Measurements from ENCODE around the gene INPP4A.

The INPP4A gene

GRCh38 chr2:98572676-98573075, 128.0 kb downstream of the INPP4A start:
- H3K4ac ChIP-seq (ENCODE audit: low read length), result no peak overlapping the region
- no peak overlapping the region for H3K4me2 ChIP-seq (ENCODE audit: insufficient read depth, low read length, poor library complexity, severe bottlenecking)
- no peak overlapping the region for H4K91ac ChIP-seq (ENCODE audit: low read depth, low read length, poor library complexity)
- H2BK12ac ChIP-seq (ENCODE audit: low read length), result no peak overlapping the region
- H2AK5ac ChIP-seq (ENCODE audit: low read depth, low read length), result no peak overlapping the region
- no peak overlapping the region for H2AFZ ChIP-seq (ENCODE audit: low read length)
- H3K9me3 ChIP-seq (replicated peaks in 1 of 2; ENCODE audit: control insufficient read depth in 2 of 2, insufficient read depth in 1 of 2, low read depth in 1 of 2, low read length in 2 of 2), result no peaks in the 10 kb centered on the region
- no peaks in the 10 kb centered on the region for H3K4me1 ChIP-seq (ENCODE audit: control insufficient read depth in 2 of 2, insufficient read depth in 1 of 2, low read depth in 1 of 2, low read length in 2 of 2)
- WGBS, 2 donors (ENCODE audit: extremely low coverage in 2 of 2, insufficient read length in 2 of 2, insufficient replicate concordance in 1 of 2), result no CpG with 5 or more reads among the region's 15 CpGs
- DNase-seq (ENCODE audit: low spot score), result no peak
- H3K79me1 ChIP-seq (ENCODE audit: low read depth, low read length), result no peaks in the 10 kb centered on the region
- H4K8ac ChIP-seq (ENCODE audit: low read depth, low read length), result no peak overlapping the region
- no peak overlapping the region for H3K4me3 ChIP-seq (ENCODE audit: low read length in 2 of 2)
- H3K18ac ChIP-seq (ENCODE audit: low read length), result no peak overlapping the region
- no peak overlapping the region for H3K14ac ChIP-seq (ENCODE audit: low read length)
- no peaks in the 10 kb centered on the region for H3K27me3 ChIP-seq (ENCODE audit: control insufficient read depth in 3 of 3, insufficient read depth in 3 of 3, low read depth in 1 of 3, low read length in 3 of 3)
- no peak overlapping the region for H2BK5ac ChIP-seq (ENCODE audit: low read length)
- no peak overlapping the region for H2BK15ac ChIP-seq (ENCODE audit: low read length)
- no peak overlapping the region for H3K23ac ChIP-seq (ENCODE audit: low read depth, low read length, poor library complexity)
- H3K27ac ChIP-seq (replicated peaks; ENCODE audit: low read length), result no peak overlapping the region
- H3K36me3 ChIP-seq (replicated peaks in 1 of 2; ENCODE audit: control insufficient read depth in 2 of 2, insufficient read depth in 2 of 2, low read length in 2 of 2), result peaks cover 28 to 89% of the 10 kb centered on the region in 2 donors
- H3K9ac ChIP-seq (ENCODE audit: low read depth, low read length, poor library complexity), result no peak overlapping the region
- H2BK120ac ChIP-seq (ENCODE audit: low read depth, low read length), result no peak overlapping the region

GRCh38 chr2:98573426-98573825, 128.8 kb downstream of the INPP4A start:
- Histone ChIP-seq H3K4me2 (ENCODE audit: insufficient read depth, low read length, poor library complexity, severe bottlenecking) (no peak overlapping the region), H3K18ac (ENCODE audit: low read length) (no peak overlapping the region), H2BK5ac (ENCODE audit: low read length) (no peak overlapping the region), H4K8ac (ENCODE audit: low read depth, low read length) (no peak overlapping the region), H3K23ac (ENCODE audit: low read depth, low read length, poor library complexity) (peak overlapping the region; percentile 40), H3K27me3 (ENCODE audit: control insufficient read depth in 3 of 3, insufficient read depth in 3 of 3, low read depth in 1 of 3, low read length in 3 of 3) (no peaks in the 10 kb centered on the region), H3K9me3 (replicated peaks in 1 of 2; ENCODE audit: control insufficient read depth in 2 of 2, insufficient read depth in 1 of 2, low read depth in 1 of 2, low read length in 2 of 2) (no peaks in the 10 kb centered on the region), H2BK120ac (ENCODE audit: low read depth, low read length) (no peak overlapping the region), H3K9ac (ENCODE audit: low read depth, low read length, poor library complexity) (peak overlapping the region; percentile 25), H4K91ac (ENCODE audit: low read depth, low read length, poor library complexity) (no peak overlapping the region), H3K14ac (ENCODE audit: low read length) (no peak overlapping the region), H3K4me3 (ENCODE audit: low read length in 2 of 2) (no peak overlapping the region), H2BK15ac (ENCODE audit: low read length) (no peak overlapping the region), H3K4ac (ENCODE audit: low read length) (no peak overlapping the region), H2BK12ac (ENCODE audit: low read length) (no peak overlapping the region), H2AK5ac (ENCODE audit: low read depth, low read length) (no peak overlapping the region), H3K79me1 (ENCODE audit: low read depth, low read length) (no peaks in the 10 kb centered on the region), H3K4me1 (ENCODE audit: control insufficient read depth in 2 of 2, insufficient read depth in 1 of 2, low read depth in 1 of 2, low read length in 2 of 2) (no peaks in the 10 kb centered on the region), H3K27ac (replicated peaks; ENCODE audit: low read length) (no peak overlapping the region), H3K36me3 (replicated peaks in 1 of 2; ENCODE audit: control insufficient read depth in 2 of 2, insufficient read depth in 2 of 2, low read length in 2 of 2) (peaks cover 27 to 89% of the 10 kb centered on the region in 2 donors), H2AFZ (ENCODE audit: low read length) (no peak overlapping the region)
- DNase-seq (ENCODE audit: low spot score), result no peak
- no CpG with 5 or more reads among the region's 13 CpGs for WGBS, 2 donors (ENCODE audit: extremely low coverage in 2 of 2, insufficient read length in 2 of 2, insufficient replicate concordance in 1 of 2)

- Histone ChIP-seq H3K9me3 (replicated peaks in 1 of 2; ENCODE audit: control insufficient read depth in 2 of 2, insufficient read depth in 1 of 2, low read depth in 1 of 2, low read length in 2 of 2) (no peaks in the 10 kb centered on the region), H3K4me1 (ENCODE audit: control insufficient read depth in 2 of 2, insufficient read depth in 1 of 2, low read depth in 1 of 2, low read length in 2 of 2) (no peaks in the 10 kb centered on the region), H4K8ac (ENCODE audit: low read depth, low read length) (no peak overlapping the region), H2AK5ac (ENCODE audit: low read depth, low read length) (no peak overlapping the region), H4K91ac (ENCODE audit: low read depth, low read length, poor library complexity) (no peak overlapping the region), H3K36me3 (replicated peaks in 1 of 2; ENCODE audit: control insufficient read depth in 2 of 2, insufficient read depth in 2 of 2, low read length in 2 of 2) (peaks cover 13 to 67% of the 10 kb centered on the region in 2 donors), H3K14ac (ENCODE audit: low read length) (peak overlapping the region; percentile 86), H3K4me3 (ENCODE audit: low read length in 2 of 2) (no peak overlapping the region), H3K4ac (ENCODE audit: low read length) (no peak overlapping the region), H2BK15ac (ENCODE audit: low read length) (no peak overlapping the region), H2BK5ac (ENCODE audit: low read length) (no peak overlapping the region), H2AFZ (ENCODE audit: low read length) (no peak overlapping the region), H3K27me3 (ENCODE audit: control insufficient read depth in 3 of 3, insufficient read depth in 3 of 3, low read depth in 1 of 3, low read length in 3 of 3) (no peaks in the 10 kb centered on the region), H3K18ac (ENCODE audit: low read length) (no peak overlapping the region), H2BK120ac (ENCODE audit: low read depth, low read length) (no peak overlapping the region), H3K9ac (ENCODE audit: low read depth, low read length, poor library complexity) (no peak overlapping the region), H3K79me1 (ENCODE audit: low read depth, low read length) (no peaks in the 10 kb centered on the region), H3K23ac (ENCODE audit: low read depth, low read length, poor library complexity) (no peak overlapping the region), H3K4me2 (ENCODE audit: insufficient read depth, low read length, poor library complexity, severe bottlenecking) (no peak overlapping the region), H2BK12ac (ENCODE audit: low read length) (no peak overlapping the region), H3K27ac (replicated peaks; ENCODE audit: low read length) (no peak overlapping the region)
- no CpG with 5 or more reads among the region's 22 CpGs for WGBS, 2 donors (ENCODE audit: extremely low coverage in 2 of 2, insufficient read length in 2 of 2, insufficient replicate concordance in 1 of 2)
- DNase-seq (ENCODE audit: low spot score), result no peak
Measured at GRCh38 chr2:98576666-98577312, 132.1 kb downstream of the INPP4A start.

GRCh38 chr2:98577313-98577712, 132.7 kb downstream of the INPP4A start:
- no peak overlapping the region for H3K14ac ChIP-seq (ENCODE audit: low read length)
- no peaks in the 10 kb centered on the region for H3K4me1 ChIP-seq (ENCODE audit: control insufficient read depth in 2 of 2, insufficient read depth in 1 of 2, low read depth in 1 of 2, low read length in 2 of 2)
- no peak overlapping the region for H4K8ac ChIP-seq (ENCODE audit: low read depth, low read length)
- H3K23ac ChIP-seq (ENCODE audit: low read depth, low read length, poor library complexity), result no peak overlapping the region
- peaks cover 13 to 69% of the 10 kb centered on the region in 2 donors for H3K36me3 ChIP-seq (replicated peaks in 1 of 2; ENCODE audit: control insufficient read depth in 2 of 2, insufficient read depth in 2 of 2, low read length in 2 of 2)
- DNase-seq (ENCODE audit: low spot score), result no peak
- H4K91ac ChIP-seq (ENCODE audit: low read depth, low read length, poor library complexity), result no peak overlapping the region
- H2BK15ac ChIP-seq (ENCODE audit: low read length), result no peak overlapping the region
- no peak overlapping the region for H2AFZ ChIP-seq (ENCODE audit: low read length)
- no peak overlapping the region for H3K27ac ChIP-seq (replicated peaks; ENCODE audit: low read length)
- H3K27me3 ChIP-seq (ENCODE audit: control insufficient read depth in 3 of 3, insufficient read depth in 3 of 3, low read depth in 1 of 3, low read length in 3 of 3), result no peaks in the 10 kb centered on the region
- no peak overlapping the region for H3K4me2 ChIP-seq (ENCODE audit: insufficient read depth, low read length, poor library complexity, severe bottlenecking)
- H3K9me3 ChIP-seq (replicated peaks in 1 of 2; ENCODE audit: control insufficient read depth in 2 of 2, insufficient read depth in 1 of 2, low read depth in 1 of 2, low read length in 2 of 2), result no peaks in the 10 kb centered on the region
- H3K4ac ChIP-seq (ENCODE audit: low read length), result no peak overlapping the region
- H2AK5ac ChIP-seq (ENCODE audit: low read depth, low read length), result no peak overlapping the region
- H3K9ac ChIP-seq (ENCODE audit: low read depth, low read length, poor library complexity), result no peak overlapping the region
- H3K79me1 ChIP-seq (ENCODE audit: low read depth, low read length), result no peaks in the 10 kb centered on the region
- no peak overlapping the region for H2BK5ac ChIP-seq (ENCODE audit: low read length)
- H3K18ac ChIP-seq (ENCODE audit: low read length), result no peak overlapping the region
- no peak overlapping the region for H3K4me3 ChIP-seq (ENCODE audit: low read length in 2 of 2)
- H2BK12ac ChIP-seq (ENCODE audit: low read length), result no peak overlapping the region
- WGBS, 2 donors (ENCODE audit: extremely low coverage in 2 of 2, insufficient read length in 2 of 2, insufficient replicate concordance in 1 of 2), result no CpG with 5 or more reads among the region's 10 CpGs
- no peak overlapping the region for H2BK120ac ChIP-seq (ENCODE audit: low read depth, low read length)
